ENCODE data around the gene MUC5B. TPM values are rescaled to one million over a fixed set of nuclear protein-coding genes. Genes with fewer than 3 reads are reported as not detected.
A peak's percentile ranks its signal among the peaks of the same experiment; 100 is the strongest.

MUC5B gene
- total RNA-seq, 2 donors from 2014 or later = 0.69 TPM; not detected in 1

GRCh38 chr11:1199751-1200610 lies 22.9 kb upstream of the MUC5B start:
- intact Hi-C loops (cut with DNase I) = loop anchor here in 1 of 2 donors (5.0 kb wide), 1 partner anchor 317 kb away; no protein-coding TSS in a partner anchor
- DNase-seq (ENCODE audit: low spot score) = peak; percentile 80

- peak; percentile 81 for DNase-seq (ENCODE audit: low spot score)
- intact Hi-C loops (cut with DNase I) = loop anchor here in 1 of 2 donors (5.0 kb wide), 1 partner anchor 317 kb away; no protein-coding TSS in a partner anchor
Observed at GRCh38 chr11:1200611-1201191, 22.2 kb upstream of the MUC5B start.

- DNase-seq (ENCODE audit: low spot score) = no peak
- intact Hi-C loops (cut with DNase I) = loop anchor here (2.0 to 5.0 kb wide), 2 partner anchors 315 to 316 kb away; no protein-coding TSS in a partner anchor
Observed at GRCh38 chr11:1201395-1202153, 21.3 kb upstream of the MUC5B start.

- DNase-seq (ENCODE audit: low spot score) = peak; percentile 77
- intact Hi-C loops (cut with DNase I) = loop anchor here (2.0 to 5.0 kb wide), 2 partner anchors 315 kb away; no protein-coding TSS in a partner anchor
Observed at GRCh38 chr11:1202154-1202775, 20.6 kb upstream of the MUC5B start.

GRCh38 chr11:1202776-1203504 lies 19.9 kb upstream of the MUC5B start:
- DNase-seq (ENCODE audit: low spot score) = peak; percentile 87
- intact Hi-C loops (cut with DNase I) = loop anchor here (2.0 to 5.0 kb wide), 2 partner anchors 314 kb away; no protein-coding TSS in a partner anchor

GRCh38 chr11:1203505-1204271 lies 19.2 kb upstream of the MUC5B start:
- intact Hi-C loops (cut with DNase I) = loop anchor here (2.0 to 5.0 kb wide), 2 partner anchors 313 to 314 kb away; no protein-coding TSS in a partner anchor
- DNase-seq (ENCODE audit: low spot score) = peak; percentile 72

GRCh38 chr11:1204381-1205101 lies 18.3 kb upstream of the MUC5B start:
- intact Hi-C loops (cut with DNase I) = loop anchor here in 1 of 2 donors (5.0 kb wide), 1 partner anchor 313 kb away; no protein-coding TSS in a partner anchor
- peak; percentile 60 for DNase-seq (ENCODE audit: low spot score)

- intact Hi-C loops (cut with DNase I) = no loop called here
- peak; percentile 70 for DNase-seq (ENCODE audit: low spot score)
Observed at GRCh38 chr11:1205121-1205986, 17.5 kb upstream of the MUC5B start.

- peak; percentile 59 for DNase-seq (ENCODE audit: low spot score)
- intact Hi-C loops (cut with DNase I) = no loop called here
Observed at GRCh38 chr11:1205987-1206331, 16.9 kb upstream of the MUC5B start.

GRCh38 chr11:1206391-1207271 lies 16.2 kb upstream of the MUC5B start:
- intact Hi-C loops (cut with DNase I) = no loop called here
- peak; percentile 80 for DNase-seq (ENCODE audit: low spot score)

GRCh38 chr11:1207401-1208143 lies 15.3 kb upstream of the MUC5B start:
- intact Hi-C loops (cut with DNase I) = no loop called here

GRCh38 chr11:1208144-1208393 lies 14.8 kb upstream of the MUC5B start:
- no peak for DNase-seq (ENCODE audit: low spot score)
- intact Hi-C loops (cut with DNase I) = no loop called here

More at GRCh38 chr11:1207401-1208143, 15.3 kb upstream of the MUC5B start:
- peak; percentile 76 for DNase-seq (ENCODE audit: low spot score)

- peak; percentile 78 for DNase-seq (ENCODE audit: low spot score)
- intact Hi-C loops (cut with DNase I) = no loop called here
Observed at GRCh38 chr11:1208394-1209261, 14.2 kb upstream of the MUC5B start.
